HG02840 (cell line): Measurements from ENCODE around the gene TAF15.

ENCODE experiments used
- ATAC-seq: cut with Tn5 transposase; IDR thresholded peaks from one replicate; pipeline ENCODE4 v1.9.1; 2021; ENCODE audit warnings: mild to moderate bottlenecking, moderate library complexity, moderate number of reproducible peaks; ENCODE audit not compliant: unreplicated experiment, low FRiP score

TAF15 gene

DNA sequence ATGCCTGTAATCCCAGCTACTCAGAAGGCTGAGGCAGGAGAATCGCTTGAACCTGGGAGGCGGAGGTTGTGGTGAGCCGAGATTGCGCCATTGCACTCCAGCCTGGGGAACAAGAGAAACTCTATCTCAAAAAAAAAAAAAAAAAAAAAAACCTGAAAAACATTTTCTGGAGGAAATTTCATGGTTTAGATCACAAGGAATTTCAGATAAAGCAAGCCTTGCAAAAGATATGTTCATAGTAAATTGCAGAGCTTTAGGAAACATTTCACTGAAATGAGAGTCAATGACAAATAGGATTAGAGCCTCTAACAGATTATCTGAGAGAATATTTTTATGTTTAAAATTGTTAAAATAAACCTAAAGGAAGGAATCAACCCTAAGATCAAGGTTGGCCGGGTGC is 3.2 kb downstream of the TAF15 start:
- ATAC-seq = no peak

- no peak for ATAC-seq
Measured at GRCh38 chr17:35816723-35817122, 7.4 kb downstream of the TAF15 start.

- no peak for ATAC-seq
Measured at GRCh38 chr17:35817196-35817595, 7.9 kb downstream of the TAF15 start.

DNA sequence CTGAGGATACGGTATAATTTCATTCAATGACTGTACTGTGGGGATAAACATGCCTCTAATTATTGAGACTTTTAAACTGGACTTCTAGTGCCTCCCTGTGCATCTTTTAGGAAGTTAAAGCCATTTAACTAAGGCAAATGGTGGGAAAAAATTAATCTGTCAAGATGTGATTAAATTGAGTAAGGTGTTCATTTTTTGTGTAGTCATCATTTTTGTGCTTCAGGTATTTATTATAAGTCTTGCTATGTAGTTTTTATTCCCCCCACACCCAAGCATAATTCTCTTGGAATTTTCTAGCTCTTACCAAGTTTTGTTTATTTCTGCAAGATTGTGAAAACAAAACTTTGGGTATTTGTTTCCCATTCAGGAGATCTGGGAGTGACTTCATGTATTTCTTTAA is 10.2 kb downstream of the TAF15 start:
- no peak for ATAC-seq

DNA sequence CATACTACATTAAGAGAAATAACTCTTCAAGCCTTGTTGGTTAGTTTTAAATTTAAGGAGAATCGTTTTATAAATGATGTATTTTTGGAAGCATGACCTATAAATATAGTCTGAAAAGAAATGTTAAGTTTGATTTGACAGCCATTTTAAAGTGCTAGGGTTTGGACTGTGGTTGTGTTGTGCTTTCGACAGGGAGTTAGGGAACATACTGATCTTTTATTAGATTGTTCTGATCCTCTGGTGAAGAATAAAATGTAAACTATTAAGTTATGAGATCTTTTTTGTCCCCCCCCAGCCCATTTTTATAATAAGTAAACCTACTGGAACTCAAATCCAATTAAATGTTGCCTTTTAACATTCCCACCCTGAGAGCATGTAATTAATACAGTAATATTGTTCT is 12.0 kb downstream of the TAF15 start:
- no peak for ATAC-seq

- no peak for ATAC-seq
Measured at GRCh38 chr17:35825206-35825605, 15.9 kb downstream of the TAF15 start.

DNA sequence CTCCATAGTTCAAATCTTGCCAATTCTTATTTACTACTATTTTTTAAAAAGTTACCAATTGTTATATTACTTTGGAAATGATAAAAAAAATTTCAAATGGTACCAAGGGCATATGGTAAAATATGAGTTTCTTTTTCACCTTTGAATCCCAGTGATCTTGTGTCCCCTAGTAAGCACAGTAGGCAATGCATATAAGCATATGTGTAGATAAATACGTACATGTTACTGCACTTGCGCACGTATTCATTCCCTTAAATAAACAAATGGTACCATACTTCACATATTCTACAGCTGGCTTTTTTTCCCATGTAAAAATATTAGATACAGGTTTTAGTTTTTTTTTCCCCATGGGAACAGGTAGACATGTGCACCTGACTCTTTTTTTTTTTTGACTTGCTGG is 31.8 kb downstream of the TAF15 start:
- ATAC-seq = no peak

DNA sequence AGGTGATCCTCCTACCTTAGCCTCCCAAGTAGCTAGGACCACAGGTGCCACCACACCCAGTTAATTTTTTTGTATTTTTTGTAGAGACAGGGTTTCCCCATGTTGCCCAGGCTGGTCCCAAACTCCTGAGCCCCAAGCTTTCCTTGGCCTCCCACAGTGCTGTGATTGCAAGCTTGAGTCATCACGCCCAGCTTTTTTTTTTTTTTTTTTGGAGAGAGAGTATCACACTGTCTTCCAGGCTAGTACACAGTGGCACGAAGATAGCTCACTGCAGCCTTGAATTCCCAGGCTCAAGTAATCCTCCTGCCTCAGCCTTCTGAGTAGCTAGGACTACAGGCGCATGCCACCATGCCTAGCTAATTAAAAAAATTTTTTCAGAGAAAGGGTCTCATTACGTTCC is 32.2 kb downstream of the TAF15 start:
- no peak for ATAC-seq

DNA sequence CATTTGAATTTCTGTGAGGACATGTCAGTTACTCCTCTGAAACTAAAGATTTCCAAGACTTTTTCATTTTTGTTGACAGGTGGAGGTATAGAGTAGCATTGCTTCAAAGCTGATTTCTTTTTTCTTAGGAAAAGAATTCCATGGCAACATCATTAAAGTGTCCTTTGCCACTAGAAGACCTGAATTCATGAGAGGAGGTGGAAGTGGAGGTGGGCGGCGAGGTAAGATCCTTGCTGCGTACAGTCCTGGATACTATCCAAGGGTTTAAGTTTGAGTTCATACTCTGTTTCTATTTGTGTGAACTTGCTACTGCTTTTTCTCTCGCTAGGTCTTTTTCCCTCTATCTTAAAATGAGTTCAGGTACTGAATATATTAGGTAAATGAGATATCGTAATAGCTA is 33.0 kb downstream of the TAF15 start:
- no peak for ATAC-seq

- ATAC-seq = no peak
Measured at GRCh38 chr17:35843698-35844097, 34.4 kb downstream of the TAF15 start.

GRCh38 chr17:35844547-35844946 is 35.3 kb downstream of the TAF15 start:
- ATAC-seq = no peak

GRCh38 chr17:35846055-35846809 is 36.9 kb downstream of the TAF15 start:
- ATAC-seq = no peak

GRCh38 chr17:35847006-35847405 is 37.7 kb downstream of the TAF15 start:
- ATAC-seq = no peak

- no peak for ATAC-seq
Measured at GRCh38 chr17:35847633-35848373, 38.5 kb downstream of the TAF15 start.

GRCh38 chr17:35849469-35850348 is 40.4 kb downstream of the TAF15 start:
- ATAC-seq = no peak

DNA sequence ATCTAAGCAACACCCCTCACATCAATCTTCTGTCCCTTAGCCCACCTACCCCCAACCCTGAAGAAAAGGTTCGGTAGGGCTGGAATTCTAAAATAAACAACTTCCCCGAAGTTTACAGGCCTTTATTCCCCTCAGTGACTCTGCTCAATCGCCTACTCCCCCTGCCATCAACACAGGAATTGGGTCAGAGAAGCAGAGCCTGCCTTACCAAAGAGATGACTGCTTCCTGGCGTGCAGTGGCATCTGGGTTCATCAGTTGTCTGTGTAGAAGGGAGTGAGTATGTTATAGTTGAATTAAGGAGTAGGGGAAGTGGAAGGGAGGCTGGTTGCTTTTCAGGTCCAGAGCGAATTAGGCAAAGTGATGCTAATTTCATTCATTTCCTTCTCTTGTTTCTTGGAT is 46.7 kb downstream of the TAF15 start:
- ATAC-seq = no peak

DNA sequence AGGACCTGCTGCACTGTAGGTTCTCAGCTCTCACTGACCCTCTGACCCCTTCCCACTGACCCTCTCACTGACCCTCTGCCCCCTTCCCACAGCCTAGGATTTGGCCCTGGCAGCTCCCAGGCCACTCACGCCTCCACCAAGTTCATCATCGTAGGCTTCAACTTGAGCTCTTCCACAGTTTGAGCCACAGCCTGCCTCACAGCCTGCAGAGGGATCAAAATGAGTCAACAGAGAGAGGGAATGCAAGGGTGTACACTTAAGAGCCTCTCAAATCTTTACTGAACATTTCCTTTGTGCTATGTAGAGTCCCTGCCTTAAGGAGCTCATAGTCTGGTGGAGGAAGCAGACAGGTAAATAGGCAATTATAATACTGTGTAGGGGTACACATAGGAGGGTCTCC is 47.3 kb downstream of the TAF15 start:
- no peak for ATAC-seq

- ATAC-seq = no peak
Measured at GRCh38 chr17:35864853-35865252, 55.6 kb downstream of the TAF15 start.

DNA sequence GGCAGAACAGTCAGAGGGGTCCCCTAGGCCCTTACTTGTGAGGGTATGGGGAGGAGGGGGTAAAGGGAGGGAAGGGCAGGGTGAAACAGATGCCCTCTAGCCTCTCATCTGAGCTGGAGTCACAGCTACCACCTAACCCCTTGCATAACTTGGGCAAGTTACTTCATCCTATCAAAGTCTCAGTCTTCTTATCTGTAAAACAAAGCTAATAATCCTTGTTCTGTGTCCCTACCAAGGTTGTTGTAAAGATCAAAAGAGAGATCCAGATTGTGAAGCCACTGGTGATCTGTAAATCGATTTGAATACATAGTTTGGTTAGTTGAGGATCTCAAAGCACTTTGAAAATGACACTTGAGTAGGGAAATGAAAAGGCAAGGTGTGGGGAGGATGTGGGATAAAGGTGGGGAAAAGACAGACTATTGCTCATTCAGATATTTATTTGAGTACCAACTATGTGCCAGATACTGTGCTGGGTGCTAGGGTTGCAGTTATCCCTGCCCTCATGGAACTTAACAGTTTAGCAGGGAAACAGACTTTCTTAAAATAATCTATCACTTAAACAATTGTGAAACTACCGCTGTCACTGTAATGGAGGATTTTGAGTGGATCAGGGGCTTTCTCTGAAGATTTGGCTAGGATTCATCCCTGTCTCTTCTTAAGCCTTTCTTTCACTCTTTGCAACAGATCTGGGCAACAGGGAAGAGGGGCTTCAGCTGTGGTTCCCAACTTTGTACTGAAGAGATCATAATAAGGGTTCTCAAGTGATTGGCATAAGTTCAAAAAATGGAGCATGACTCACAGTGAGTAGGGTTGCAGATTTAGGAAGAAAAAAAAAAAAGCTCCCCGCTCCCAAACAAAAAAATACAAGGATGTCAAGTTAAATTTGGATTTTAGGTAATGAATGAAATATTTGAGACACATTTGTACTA is 56.4 kb downstream of the TAF15 start:
- ATAC-seq = no peak

- no peak for ATAC-seq
Measured at GRCh38 chr17:35866341-35866950, 57.2 kb downstream of the TAF15 start.
